Kidney tubule cell (primary cell): ENCODE data around the gene PLA1A.

Experiments
- DNase-seq: peaks from one replicate; pipeline ENCODE4 v3.0.0-alpha.2; 2018; ENCODE audit warnings: low spot score

The PLA1A gene

DNA sequence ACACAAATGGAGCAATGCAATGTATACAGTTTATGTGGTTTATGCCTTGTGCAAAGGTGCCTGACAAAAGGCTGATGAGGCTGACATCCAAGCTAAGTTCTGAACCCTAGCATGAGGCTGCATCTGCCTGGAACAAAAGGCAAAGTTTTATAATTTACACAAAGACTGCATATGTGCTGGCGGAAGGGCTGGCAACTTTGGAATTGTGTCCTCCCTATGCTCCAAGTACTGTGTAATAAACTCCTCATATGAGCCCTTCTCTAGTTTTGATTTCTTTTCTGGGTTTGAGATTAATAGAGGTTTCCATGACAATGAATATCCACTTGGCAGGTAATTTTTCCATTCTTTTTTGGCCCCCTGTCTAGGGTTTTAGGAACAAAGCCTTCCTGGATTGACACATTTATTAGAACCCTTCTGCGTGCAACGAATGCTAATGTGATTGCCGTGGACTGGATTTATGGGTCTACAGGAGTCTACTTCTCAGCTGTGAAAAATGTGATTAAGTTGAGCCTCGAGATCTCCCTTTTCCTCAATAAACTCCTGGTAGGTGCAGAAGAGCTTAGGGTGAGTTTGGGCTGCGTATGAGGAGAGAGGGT lies 10.8 kb downstream of the PLA1A start:
- DNase-seq: no peak

DNA sequence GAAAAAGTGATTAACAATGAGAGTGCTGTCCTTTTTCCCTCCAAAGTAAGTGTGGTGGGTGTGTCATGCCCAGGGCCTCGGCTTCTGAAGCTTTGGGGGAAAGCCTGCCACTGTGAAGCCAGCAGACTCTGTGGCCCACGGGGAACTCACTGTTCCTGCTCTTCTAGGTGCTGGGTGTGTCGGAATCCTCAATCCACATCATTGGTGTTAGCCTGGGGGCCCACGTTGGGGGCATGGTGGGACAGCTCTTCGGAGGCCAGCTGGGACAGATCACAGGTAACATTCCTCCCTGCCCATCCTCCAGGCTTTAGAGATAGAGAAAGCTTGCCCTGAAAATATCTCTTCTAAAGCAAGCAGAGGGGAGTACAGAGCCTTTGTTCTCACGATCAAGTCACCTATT lies 11.6 kb downstream of the PLA1A start:
- DNase-seq: no peak

DNA sequence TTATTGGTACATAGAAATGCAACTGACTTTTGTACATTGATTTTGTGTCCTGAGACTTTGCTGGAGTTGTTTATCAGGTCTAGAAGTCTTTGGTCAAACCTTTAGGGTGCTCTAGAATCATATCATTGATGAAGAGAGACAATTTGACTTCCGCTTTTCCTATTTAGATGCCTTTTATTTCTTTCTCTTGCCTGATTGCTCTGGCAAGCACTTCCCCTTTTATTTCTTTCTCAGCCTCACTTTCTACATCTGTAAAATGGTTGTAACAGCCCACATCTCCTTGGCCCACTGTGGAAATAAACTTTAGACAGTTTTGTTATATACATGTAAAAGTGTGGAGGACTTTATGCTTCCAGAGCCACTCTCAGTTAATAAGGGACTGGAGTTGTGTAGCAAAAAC lies 14.0 kb downstream of the PLA1A start:
- DNase-seq: no peak

DNA sequence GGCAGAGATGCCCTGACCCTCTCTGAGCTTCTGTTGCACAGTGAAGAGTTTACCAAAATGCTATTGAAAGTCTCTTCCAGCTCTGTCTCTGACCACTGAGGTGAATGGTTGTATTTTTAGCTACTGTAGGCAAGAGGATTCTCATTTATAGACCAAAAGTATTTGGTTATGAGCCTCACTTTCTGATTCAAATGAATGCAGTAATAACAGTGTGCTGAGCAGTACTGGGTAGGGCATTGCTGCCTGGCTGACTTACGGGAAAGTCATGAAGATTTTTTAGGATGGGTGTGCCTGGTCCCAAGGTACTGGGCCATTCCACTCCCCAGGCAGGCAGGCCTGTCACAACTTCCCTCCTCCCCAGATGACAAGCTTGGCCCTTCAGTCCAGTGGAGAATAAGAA lies 15.5 kb downstream of the PLA1A start:
- DNase-seq: no peak

DNA sequence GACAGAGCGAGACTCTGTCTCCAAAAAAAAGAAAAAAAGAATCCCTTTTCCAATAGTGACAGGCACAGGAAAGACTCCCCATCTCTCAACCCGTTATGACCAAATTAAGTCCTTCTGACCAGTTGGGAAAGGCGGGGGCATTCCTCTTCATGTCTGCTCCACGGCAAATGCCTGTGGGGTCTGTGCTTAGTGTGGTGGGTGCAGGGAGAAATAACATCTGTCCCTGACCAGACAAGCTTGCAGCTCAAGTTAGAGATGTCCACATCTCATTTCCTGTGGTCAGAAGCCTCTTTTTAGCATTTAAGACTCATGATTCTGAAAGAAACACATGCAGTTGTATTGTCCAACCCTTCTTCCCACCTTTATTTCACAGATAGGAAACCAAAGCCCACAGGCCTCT lies 16.2 kb downstream of the PLA1A start:
- no peak for DNase-seq

DNA sequence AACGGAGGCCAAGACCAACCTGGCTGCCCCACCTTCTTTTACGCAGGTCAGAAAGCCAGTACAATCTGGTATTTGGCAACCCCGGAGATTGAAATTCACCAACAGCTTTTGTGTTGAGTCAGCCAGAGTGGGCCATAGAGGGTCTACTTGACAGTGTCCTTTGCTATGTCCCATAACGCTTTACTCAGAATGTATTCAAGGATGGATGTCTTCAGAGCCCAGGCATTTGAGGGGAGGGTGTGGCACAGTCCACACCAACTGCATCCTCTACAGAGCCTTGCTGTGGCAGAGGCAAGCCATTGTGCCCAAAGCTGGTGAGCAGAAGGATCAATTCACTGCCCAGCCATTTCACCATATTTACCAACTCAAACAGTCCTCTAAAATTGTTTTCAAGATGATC lies 18.4 kb downstream of the PLA1A start:
- no peak for DNase-seq

DNA sequence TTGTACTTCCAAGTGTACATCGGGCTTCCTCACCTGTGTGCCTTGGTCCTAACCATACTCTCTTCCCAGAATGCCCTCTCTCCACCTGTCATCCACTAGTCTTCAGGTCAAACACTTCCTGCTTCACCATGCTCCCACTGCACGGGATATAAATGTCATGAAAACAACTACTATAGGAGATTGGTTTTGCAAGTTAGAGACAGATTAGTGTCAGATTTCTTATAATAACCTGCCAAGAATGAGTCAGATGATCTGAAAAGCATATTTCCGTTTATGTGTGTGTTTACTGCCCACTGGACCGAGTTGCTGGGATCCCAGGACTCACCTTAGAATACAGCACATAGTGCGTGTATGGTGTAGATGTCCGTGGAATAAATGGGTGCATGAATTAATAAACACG lies 21.4 kb downstream of the PLA1A start:
- DNase-seq: no peak

DNA sequence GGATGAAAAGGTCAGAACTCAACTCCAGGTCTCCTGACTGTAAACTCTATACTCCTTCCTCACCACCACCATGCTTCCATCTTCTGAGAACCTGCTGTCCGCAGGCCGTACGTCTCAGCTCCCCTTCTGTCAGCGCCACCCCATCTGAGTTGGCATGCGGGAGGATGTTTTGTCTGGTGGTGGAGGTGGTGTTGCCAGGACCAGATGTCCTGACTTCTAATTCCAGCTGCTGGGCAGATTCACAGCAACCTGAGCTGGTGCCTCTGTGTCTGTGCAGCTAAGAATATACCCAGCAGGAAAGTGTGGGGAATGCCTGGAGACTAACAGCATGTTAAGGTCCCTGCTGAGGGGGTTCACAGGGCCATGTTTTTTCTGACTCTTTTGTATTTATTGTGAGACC lies 23.2 kb downstream of the PLA1A start:
- no peak for DNase-seq

DNA sequence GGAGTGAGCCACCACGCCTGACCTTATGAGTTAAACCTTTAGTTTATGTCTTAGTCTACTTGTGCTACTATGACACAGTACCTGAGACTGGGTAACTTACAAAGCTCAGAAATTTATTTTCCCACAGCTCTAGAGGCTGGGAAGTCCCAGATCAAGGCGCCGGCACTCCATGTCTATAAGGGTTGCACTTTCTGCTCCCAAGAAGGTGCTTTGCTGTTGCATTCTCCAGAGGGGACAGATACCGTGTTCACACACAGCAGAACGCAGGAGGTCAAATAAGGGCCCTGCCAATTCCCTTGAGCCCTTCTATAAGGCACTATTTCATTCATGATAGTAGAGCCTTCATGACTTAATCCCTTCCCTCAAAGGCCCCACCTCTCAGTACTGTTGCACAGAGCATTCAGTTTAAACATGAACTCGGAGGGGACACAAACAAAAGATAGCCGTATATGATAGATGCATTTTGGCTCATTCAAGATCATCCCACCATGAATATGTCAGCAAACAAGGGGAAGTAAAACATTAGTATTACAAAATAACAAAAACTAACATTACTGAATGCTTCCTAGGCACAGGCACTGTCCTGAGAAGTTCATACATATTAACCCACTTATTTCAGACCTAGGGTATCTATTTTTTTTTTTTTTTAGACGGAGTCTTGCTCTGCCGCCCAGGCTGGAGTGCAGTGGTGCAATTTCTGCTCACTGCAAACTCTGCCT lies 26.5 kb downstream of the PLA1A start:
- DNase-seq: no peak

DNA sequence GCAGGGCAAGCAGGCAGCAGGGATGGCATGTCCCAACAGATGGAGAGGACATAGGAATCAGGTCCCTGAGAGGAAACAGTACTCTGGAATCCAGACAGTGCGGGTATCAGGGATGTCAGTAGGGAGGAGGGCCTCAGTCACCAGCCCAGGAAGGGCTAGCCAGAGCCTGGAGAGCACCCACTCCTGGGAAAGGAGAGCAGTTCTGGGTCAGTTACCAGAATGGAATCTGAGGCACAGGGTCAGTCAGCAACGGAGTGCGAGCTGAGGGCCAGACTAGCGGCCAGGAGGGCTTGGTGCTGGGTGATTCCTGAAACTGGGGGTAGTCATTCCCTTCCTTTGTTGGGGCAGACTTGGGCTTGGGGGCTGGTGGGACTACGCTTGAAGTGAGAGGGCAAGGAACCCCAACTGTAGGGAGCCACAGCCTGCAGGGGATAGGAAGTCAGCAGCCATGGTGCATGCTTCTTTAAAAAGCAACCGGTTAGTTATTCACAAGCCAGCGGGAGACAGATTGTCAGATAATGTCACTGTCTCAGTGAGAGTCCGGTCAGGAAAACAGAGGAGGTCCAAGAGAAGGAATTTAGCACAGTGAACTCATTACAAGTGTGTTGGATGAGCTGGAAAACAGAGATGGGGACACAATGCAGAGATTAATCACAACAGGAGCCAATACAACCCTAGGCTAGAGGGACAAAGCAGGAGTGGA lies 27.9 kb downstream of the PLA1A start:
- no peak for DNase-seq

DNA sequence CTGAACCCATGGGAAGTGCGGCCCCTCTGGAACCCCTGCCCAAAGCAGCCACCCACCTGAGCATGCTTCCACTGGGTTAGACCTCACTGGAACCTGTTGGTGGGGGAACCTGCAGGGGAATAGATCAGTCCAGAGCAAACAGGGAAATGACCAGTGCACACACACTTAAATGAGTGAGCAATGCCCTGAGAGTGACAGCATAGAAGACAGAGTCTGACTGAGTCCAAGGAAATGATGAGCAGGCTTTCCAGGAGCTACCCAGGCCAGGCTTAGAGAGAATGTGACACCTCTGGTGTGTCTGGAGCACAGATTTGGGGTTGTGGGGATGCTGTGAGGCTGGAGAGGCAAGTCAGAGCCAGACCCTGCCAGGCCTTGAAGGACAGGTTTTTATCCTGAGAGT lies 28.5 kb downstream of the PLA1A start:
- peak; percentile 12 for DNase-seq

DNA sequence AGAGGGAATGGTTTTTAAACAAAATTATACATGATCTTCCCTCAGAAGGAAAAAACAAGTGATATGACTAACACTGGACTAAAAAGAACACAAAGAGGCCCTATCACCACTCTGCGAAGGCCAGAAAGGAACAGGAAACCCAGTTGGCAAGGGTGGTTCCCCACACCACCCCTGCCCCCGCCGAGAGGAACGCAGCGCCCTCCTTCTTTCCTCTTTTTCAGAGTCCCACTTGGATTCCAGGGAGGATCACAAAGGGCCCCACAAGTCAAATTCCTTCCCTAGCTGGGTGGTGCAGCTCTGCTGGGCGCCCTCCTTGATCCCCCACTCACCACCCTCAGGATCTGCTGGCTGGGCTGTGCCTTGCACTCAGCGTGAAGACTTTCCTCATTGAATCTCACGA lies 29.8 kb downstream of the PLA1A start:
- DNase-seq: no peak

DNA sequence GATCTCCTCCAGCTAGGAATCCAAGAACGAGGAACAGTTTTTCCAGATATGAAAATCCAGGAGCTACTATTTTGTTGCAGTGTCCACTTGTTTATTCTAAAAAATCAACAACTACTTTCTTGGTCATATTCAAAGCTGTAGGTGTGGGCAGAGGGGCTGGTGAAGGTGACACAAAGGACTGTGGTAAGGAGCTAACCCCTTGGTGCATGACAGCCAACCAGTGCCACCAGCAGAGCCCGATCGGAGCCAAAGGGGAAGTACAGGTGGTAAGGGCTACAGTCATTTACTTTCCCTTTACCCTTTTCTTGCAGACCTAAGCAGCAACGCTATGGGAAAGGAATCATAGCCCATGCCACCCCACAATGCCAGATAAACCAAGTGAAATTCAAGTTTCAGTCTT lies 30.7 kb downstream of the PLA1A start:
- no peak for DNase-seq

DNA sequence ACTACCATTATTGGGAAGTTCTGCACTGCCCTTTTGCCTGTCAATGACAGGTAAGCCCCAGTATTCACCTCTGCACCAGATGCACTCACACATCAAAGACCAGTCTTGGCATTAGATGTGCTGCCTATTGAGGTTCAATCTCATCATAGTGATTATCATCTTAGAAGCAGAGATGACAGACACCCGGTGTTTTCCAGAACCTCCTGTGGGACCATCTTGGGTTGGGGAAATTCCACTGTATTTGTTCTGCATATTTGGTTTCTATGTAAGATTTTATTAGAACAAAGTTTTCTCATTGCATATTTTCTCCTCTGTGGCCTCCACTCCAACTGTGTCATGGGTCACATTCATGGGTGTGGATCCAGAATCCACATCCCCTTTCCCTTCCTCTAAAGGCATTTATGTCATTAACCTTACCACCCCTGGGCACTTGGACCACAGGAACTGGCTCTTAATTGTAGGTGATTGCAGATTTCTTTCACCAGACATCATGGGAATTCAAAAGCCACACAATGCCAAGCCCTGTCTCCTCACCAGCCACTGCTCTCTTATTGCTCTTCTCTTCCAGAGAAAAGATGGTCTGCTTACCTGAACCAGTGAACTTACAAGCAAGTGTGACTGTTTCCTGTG lies 31.2 kb downstream of the PLA1A start:
- peak; percentile 38 for DNase-seq

DNA sequence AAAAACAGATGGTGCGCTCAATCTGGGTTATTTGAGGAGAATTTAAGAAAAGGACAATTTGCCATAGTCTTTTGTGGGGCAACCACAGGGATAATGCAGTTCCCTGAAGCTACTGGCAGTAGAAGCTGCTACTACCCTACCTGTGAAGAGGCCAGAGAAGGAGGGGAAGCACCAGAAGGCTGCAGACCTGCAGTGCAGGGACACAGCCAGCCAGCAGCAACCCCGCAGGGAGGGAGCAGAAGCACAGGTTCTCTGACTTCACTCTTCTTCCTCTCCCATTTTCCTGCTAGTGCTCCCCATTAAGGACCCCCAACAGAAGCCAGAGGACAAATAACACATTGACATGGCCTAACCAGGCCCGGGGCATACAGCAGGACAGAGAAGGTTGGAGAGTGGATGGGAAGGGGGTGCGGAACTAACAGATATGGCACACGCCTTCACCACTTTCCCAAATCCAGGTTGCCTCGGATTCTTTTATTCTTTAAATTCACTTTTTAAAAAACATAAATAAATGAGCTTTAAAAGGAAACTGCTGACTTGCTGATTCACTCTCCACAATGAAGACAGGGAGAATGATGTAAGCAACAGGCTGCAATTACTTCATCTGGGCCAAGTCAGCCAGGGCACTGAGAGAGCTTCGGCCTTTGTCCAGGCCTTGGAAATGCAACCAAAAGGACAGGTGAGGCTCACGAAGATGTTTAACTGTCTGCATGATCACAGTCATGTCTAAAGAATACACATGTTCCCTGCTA lies 32.6 kb downstream of the PLA1A start:
- DNase-seq: peak; percentile 45

DNA sequence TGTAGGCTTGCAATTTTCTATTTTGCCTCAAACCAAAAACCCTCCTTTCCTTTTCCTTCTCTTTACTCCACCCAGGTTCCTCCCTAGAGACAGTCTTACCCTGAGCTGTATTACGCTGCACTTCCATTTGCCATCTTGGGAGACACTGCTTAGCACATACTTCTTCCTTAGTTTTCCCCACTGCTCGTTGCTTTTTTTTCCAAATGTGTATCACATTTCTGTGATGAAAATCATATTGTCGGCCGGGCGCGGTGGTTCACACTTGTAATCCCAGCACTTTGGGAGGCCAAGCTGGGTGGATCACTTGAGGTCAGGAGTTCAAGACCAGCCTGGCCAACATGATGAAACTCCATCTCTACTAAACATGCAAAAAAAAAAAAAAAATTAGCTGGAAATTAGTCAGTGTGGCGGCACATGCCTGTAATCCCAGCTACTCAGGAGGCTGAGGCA lies 33.2 kb downstream of the PLA1A start:
- DNase-seq: no peak

DNA sequence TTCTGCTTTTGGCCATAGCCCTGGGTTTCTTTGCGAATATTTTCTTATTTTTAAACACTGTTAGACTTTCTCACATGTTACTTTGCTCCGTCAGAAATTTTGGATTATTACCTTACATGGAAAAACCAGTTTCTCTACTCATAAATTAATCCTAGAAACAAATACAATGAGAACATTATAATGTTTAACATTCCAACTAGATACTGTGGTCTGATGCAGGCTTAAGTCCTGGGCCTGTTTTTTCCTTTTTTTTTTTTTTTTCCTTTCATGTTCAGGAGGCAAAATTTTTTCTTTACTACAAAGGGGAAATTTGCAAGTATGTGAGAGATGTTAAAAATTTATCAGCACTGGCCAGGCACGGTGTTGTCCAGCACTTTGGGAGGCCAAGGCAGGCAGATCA lies 33.8 kb downstream of the PLA1A start:
- DNase-seq: no peak

DNA sequence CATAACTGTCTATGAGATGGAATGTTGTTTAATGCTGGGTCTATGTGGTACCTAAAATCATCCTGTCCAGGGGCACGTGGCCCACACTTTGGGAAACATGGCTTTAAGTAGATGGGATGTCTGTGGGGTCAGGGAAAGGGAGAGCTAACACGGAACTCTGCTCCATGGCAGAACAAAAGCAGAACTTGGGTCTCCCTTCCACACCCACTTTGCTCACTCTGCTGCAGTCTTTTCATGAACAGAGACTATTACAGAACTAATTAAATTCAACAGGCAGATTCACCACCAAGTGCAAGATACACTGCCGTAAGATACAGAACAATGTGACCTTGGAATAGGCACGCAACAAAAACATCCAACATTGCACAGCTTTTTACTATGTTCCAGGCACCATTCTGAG lies 34.5 kb downstream of the PLA1A start:
- DNase-seq: no peak

DNA sequence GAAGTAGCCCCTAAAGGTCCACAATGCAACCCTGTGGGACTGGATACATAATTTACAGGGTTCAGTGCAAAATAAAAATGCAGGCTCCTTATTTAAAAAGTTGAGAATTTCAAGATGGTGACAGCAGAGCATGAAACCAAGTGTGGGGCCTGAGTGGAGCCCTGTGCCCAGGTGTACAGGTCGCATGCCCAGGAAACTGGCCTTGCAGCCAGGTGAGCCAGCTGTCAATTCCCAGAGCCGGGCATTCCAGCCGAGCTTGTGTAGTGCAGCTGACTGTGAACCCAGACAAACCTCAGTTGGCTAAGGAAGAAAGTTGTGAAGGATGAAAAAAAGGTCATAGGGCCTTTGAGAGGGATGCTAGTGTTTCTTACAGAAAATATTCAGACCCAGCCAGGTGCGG lies 35.1 kb downstream of the PLA1A start:
- DNase-seq: no peak

DNA sequence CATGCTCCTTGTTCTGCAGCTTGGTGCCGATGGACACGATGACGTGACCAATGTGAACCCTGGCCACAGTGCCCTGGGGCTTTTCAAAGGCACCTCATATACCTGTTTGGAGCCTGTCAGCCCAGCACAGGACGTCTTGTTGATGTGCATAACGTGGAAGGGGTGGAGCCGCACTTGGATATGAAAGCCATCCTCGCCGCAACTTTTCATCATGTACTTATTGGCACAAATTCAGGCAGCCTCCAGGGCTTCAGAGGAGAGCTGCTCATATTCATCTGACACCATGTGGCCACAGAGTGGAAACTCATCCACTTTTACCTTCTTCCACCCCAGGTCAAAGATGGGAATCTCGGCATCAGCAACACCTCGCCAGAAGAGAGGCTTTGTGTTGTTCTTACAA lies 38.0 kb downstream of the PLA1A start:
- no peak for DNase-seq

DNA sequence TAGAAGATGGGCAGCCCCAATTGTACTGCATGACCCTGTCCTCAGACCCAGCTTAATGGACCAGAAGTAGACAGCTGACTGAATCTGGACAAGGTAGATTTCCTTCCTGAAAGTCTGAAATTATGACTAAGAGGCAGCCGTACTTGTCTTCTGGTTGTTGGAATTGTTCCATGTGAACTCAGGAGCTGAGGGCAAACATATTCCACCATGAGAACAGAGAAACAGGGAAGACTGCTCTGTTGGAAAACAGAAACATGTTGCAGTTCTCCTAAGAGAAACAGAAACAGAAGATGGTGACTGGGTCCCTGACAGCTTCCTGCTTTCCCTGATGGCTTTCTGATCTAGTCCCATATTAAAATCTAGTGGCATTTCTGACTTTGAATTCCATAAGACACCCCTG lies 38.6 kb downstream of the PLA1A start:
- peak; percentile 76 for DNase-seq

DNA sequence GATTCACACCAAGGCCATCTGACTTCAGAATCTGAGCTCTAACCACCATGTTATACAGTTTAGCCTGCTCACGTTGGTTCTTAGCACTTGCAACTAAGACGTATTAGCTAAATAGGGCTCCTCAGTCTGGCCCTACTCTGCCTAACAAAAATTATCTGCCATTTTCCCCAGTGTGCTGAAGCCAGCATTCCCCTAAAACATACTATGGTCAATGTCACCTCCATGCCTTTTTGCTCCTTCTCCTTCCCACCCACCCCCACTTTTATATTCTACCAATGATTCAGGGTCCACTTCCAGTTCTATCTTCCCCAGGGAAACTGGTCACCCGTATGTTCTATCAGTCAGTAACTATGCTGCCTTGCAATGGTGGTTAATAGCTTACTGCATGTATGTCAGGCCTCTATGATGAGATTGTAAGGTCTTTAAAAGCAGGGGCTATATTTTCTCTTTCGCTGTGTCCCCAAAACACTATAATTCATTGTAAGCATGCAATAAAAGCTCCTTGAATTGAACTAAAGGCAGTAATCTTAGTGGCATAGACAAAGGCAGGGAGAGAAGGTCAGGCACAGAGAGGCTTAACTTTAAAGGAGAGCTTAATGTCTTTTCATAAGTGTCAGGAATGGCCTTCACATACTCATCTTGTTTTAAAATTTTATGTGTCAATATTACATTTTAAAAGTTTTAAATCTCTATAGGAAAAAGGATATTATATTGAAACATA lies 39.4 kb downstream of the PLA1A start:
- peak; percentile 56 for DNase-seq
